ENCODE results near the gene PEAK1. TPM values are rescaled to one million over a fixed set of nuclear protein-coding genes. Genes with fewer than 3 reads are reported as not detected.

The PEAK1 gene
- total and polyA plus RNA-seq, 10 of the 15 experiments (the other 5 are each of a cell fraction or from before 2014, with no cell fraction given) = 0.62 to 24.2 (median 11.2) TPM

GRCh38 chr15:77096541-77096940 is 323.4 kb downstream of the PEAK1 start (continued):
- TF ChIP-seq ZZZ3 (IDR thresholded peaks at IDR 0.05; ENCODE audit: control insufficient read depth, insufficient read length, low read depth) = no peak

- in situ Hi-C loops (cut with MboI) (no loop called here), intact Hi-C loops (cut with micrococcal nuclease; ENCODE audit: unreplicated experiment) (no loop called here)
- FAIRE-seq (no peak), ATAC-seq (no peak), DNase-seq (ENCODE audit: low read depth, low spot score) (no peak)
- CTCF ChIA-PET = interaction anchor here (0.8 to 1.7 kb wide), 5 partner anchors 11 to 447 kb away, joined by 3 to 10 read pairs (median 4); no protein-coding TSS in a partner anchor
- H4K20me1 ChIP-seq (ENCODE audit: control insufficient read depth, insufficient read depth) = no peaks in the 10 kb centered on the region
- POLR2A ChIA-PET = no interaction called here
- H3K36me3 ChIP-seq (ENCODE audit: control insufficient read depth in 2 of 2, insufficient read depth in 2 of 2, low read length in 1 of 2) = no peaks in the 10 kb centered on the region; a peak in 1 of 4 replicates
- no TSS peak for BruUV-seq (replicated peaks)
- SMC1A ChIA-PET (ENCODE audit: uncharacterized antibody, unreplicated experiment) = no interaction called here
- H3K4me2 ChIP-seq (ENCODE audit: control insufficient read depth, insufficient read depth) = no peak overlapping the region
- no peak overlapping the region for H2AFZ ChIP-seq (ENCODE audit: control insufficient read depth, low read depth, low read length)
- H3K27me3 ChIP-seq (replicated peaks in 1 of 2; ENCODE audit: control insufficient read depth in 2 of 2, insufficient read depth in 2 of 2, low read length in 1 of 2) = no peaks in the 10 kb centered on the region; a peak in 1 of 4 replicates
- no peak for TF ChIP-seq ZNF384 (IDR thresholded peaks at IDR 0.05; ENCODE audit: borderline replicate concordance, low read depth, low read length)
- TF ChIP-seq SMAD5 (IDR thresholded peaks at IDR 0.05; ENCODE audit: low read depth) = no peak
- no peak for TF ChIP-seq ATF2 (IDR thresholded peaks at IDR 0.05; ENCODE audit: low read length)
- no peak for TF ChIP-seq POLR2AphosphoS2 (IDR thresholded peaks at IDR 0.05; ENCODE audit: low read depth, low read length)
- TF ChIP-seq TCF12 (IDR thresholded peaks at IDR 0.05; ENCODE audit: low read depth, low read length) = no peak
- TF ChIP-seq RB1 (IDR thresholded peaks at IDR 0.05; ENCODE audit: borderline replicate concordance) = no peak
- TF ChIP-seq IKZF1 (conservative IDR thresholded peaks at IDR 0.05) = no peak
- H3K27ac ChIP-seq (ENCODE audit: control insufficient read depth, insufficient read depth) = no peak overlapping the region
- no peaks in the 10 kb centered on the region for H3K4me1 ChIP-seq (ENCODE audit: control insufficient read depth, insufficient read depth, low read length)
- RAD21 ChIA-PET (ENCODE audit: unreplicated experiment) = interaction anchor here (1.2 kb wide), 1 partner anchor 64 kb away, joined by 3 read pairs; no protein-coding TSS in a partner anchor
- no peak overlapping the region for H3K9ac ChIP-seq (ENCODE audit: control insufficient read depth, insufficient read depth, low read length)
- H3K4me3 ChIP-seq = no peak overlapping the region
- no peaks in the 10 kb centered on the region for H3K9me3 ChIP-seq (replicated peaks; ENCODE audit: control insufficient read depth, insufficient read depth, low read length)
- no peaks in the 10 kb centered on the region for H3K79me2 ChIP-seq (ENCODE audit: control insufficient read depth, insufficient read depth, low read length)
- 49% methylated on average over 4 of the region's 4 CpGs for WGBS (ENCODE audit: insufficient coverage, insufficient replicate concordance, low lambda C conversion rate, missing lambda C conversion rate)
These were observed 323.8 kb downstream of the PEAK1 start for GRCh38 chr15:77096138-77096537.

Measured in GM12878 (cell line).